GM19099 (cell line): ENCODE results near the gene KRT75.

ENCODE experiments used
- POLR2A ChIP-seq: IDR thresholded peaks from 3 replicates; pipeline ENCODE4 v1.6.1; 2011; ENCODE audit warnings: low read depth; ENCODE audit not compliant: insufficient read length; ENCODE audit errors: extremely low read depth

KRT75 gene

DNA sequence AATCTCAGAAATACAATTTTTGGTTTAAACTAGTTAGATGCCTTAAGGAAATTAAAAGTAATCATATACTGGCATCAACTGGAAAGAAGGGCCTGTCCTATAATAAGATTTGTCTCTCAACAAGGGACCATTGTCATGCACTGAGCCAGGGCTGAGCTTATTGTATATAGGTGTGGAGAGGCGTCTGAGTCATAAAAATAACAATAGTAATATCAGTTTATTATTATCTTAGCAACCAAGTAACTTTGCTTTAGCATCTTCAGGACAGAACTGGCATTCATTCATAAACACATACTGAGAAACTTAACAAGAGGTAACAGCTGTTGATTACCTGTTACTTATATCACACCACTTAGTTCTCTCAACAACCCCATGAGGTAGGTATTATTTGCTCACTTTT is 7.1 kb downstream of the KRT75 start:
- no peak for TF ChIP-seq POLR2A

DNA sequence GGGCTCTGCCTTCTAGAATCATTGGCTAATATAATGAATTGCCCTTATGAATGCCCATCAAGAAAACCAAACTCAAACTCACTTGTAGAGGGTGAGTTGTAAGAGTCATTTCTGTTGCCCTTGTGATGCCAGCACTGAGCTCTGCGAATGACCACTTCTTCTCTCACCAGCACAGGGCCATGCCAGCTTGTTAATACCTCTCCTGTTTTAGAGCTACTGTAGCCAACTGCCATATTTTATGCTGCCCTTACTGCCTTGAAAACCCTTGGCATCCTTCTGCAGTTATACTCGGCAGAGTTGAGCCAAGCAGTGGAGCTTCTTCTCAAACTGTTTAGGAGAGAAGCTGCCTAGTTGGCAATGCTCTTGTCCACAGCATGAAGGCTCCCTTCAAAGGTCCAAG is 8.1 kb downstream of the KRT75 start:
- no peak for TF ChIP-seq POLR2A

- TF ChIP-seq POLR2A, result no peak
Observed at GRCh38 chr12:52425466-52425865, 8.7 kb downstream of the KRT75 start.

GRCh38 chr12:52423661-52424500 is 10.3 kb downstream of the KRT75 start:
- TF ChIP-seq POLR2A, result no peak

- TF ChIP-seq POLR2A, result no peak
Observed at GRCh38 chr12:52423035-52423434, 11.1 kb downstream of the KRT75 start.

DNA sequence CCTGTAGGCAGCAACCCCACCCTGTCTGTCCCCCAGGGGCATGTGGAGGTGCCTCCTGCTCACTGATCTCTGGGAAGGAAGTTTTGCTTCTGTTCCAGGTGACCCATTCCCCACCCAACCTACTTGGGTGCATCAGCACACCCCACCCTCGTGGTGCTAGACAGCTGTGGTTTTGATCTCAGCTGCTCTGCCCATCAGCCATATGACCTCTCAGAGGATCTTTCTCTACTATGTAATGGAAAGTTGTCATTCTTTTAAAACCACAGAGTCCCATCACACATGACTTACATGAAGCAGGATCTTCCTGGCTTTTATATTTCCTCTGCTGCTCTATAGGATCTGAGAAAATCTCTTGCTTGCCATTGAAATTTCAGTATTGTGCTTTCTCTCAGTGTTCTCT is 14.5 kb downstream of the KRT75 start:
- TF ChIP-seq POLR2A, result no peak

DNA sequence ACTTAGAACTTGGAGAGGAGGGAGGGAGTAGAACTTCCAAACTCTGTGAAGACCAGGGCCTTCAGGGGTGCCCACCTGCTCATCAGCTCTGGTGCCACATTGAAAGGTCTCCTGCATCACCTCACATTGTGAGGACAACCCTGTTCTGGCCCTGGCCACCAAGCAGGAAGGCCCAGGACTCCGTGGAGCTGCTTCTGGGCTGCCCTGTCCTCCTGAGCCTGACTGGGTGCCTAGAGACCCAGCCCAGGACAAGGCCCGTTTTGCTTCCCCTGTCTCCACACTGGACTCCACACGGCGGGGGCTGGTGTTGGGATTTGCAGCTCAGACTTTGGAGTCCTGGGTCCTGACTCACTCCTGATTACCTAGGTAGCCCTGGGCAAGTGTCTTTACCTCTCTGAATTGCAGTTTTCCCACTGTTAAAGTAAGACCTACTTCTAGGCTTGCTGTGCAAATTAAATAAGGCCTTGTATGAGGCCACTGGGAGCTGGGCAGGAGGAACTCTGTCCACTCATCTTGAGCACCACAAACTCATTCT is 15.5 kb downstream of the KRT75 start:
- no peak for TF ChIP-seq POLR2A

GRCh38 chr12:52417740-52418139 is 16.4 kb downstream of the KRT75 start:
- no peak for TF ChIP-seq POLR2A

DNA sequence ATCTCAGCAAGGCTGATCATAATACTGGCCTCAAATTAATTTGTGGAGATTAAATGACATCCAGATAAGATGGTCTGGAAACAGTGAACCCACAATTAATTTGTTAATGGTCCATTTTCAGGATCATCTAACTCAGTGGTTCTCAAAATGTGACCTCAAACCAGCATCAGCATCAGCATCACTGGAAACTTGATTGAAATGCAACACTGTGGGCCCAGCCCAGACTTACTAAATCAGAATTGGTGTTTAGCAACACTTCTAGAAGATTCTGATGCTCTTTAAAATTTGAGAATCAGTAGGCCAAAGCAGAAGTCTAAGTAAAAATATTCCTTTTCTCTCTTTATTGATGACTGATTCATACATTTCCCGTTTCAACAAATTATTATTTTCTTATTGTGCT is 17.4 kb downstream of the KRT75 start:
- no peak for TF ChIP-seq POLR2A

DNA sequence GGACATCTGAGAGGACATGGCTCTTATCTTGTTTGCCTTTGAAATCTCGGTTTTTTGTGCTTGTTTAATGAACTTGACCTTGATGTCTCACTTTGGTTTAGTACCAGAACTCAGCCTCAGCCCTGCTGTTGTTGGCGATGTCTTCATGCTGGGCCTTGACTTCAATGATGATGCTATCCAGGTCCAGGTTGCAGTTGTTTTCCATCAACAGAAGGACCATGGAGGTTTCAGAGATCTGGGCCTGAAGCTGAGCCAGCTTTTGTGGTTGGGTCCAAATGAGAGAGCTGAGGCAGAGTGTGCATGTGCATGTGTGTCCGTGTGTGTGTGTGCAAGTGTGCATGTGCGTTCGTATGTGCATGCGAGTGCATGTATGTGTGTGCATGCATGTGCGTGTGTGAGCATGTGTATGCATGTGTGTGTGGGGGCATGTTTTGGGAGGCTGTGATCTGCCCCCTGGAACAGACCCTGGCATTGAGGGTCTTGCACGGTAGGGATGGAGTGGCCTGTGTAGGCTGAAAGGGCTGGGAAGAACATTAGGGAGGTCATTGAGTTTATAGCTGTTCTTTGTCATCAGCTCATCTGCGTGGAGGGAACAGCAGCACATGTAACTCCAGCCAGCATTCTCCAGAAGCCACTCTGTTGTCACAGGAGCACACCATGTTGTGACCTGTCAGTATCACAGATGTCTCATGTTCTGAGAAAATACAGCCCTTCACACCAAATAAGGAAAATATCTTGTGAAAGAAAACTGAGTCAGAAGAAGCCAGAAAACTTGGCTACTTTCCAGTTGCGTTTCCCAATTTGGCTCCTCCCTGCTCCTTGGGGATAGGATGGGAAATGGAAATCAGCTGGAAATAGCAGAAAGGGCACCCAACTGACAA is 18.1 kb downstream of the KRT75 start:
- no peak for TF ChIP-seq POLR2A

DNA sequence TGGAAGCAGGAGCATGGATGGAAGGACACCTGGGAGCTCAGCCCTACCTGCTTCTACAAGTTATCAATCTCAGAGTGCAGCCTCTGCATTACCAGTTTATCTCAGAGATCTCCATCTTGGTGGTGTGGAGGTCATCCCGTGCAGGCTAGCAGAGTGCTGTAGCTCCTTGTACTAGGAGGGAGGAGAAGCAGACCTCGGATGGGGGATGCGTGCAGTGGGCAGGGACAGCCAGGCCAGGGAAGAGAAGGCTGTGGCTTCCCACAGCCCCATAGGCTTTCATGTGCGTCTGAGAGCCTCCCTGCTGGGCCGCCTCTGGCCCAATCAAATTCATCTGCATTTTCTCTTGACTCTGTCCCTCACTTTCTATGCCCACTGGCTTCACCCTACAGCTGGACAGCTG is 19.2 kb downstream of the KRT75 start:
- TF ChIP-seq POLR2A, result no peak

GRCh38 chr12:52413782-52414345 is 20.3 kb downstream of the KRT75 start:
- no peak for TF ChIP-seq POLR2A

GRCh38 chr12:52413202-52413601 is 21.0 kb downstream of the KRT75 start:
- TF ChIP-seq POLR2A, result no peak

GRCh38 chr12:52411815-52412214 is 22.4 kb downstream of the KRT75 start:
- TF ChIP-seq POLR2A, result no peak

GRCh38 chr12:52407918-52408317 is 26.3 kb downstream of the KRT75 start:
- no peak for TF ChIP-seq POLR2A
